Epidermal melanocyte (primary cell): Measurements from ENCODE around the gene NSUN6.

ENCODE experiments used
- DNase-seq: peaks from one replicate; pipeline ENCODE4 v3.0.0; 2011; ENCODE audit warnings: low spot score; ENCODE audit not compliant: insufficient read length

The NSUN6 gene

GRCh38 chr10:18651324-18652007 is at the start of gene NSUN6:
TSS of gene NSUN6 (minus strand) at chr10:18651587. CDS start at chr10:18651203, 384 bp downstream.
- peak; percentile 83 for DNase-seq

GRCh38 chr10:18699849-18700840 is 48.8 kb upstream of the NSUN6 start:
- DNase-seq, result no peak

- no peak for DNase-seq
These were observed 39.2 kb upstream of the NSUN6 start for GRCh38 chr10:18690541-18690940.

- DNase-seq, result no peak
These were observed 38.1 kb upstream of the NSUN6 start for GRCh38 chr10:18689498-18689897.

- DNase-seq, result no peak
These were observed 36.3 kb upstream of the NSUN6 start for GRCh38 chr10:18687706-18688105.

- DNase-seq, result no peak
These were observed 35.8 kb upstream of the NSUN6 start for GRCh38 chr10:18687195-18687594.

GRCh38 chr10:18685555-18685954 is 34.2 kb upstream of the NSUN6 start:
- DNase-seq, result no peak

GRCh38 chr10:18684953-18685352 is 33.6 kb upstream of the NSUN6 start:
- DNase-seq, result no peak

GRCh38 chr10:18684416-18684815 is 33.0 kb upstream of the NSUN6 start:
- DNase-seq, result no peak

- no peak for DNase-seq
These were observed 32.0 kb upstream of the NSUN6 start for GRCh38 chr10:18683427-18683826.

- no peak for DNase-seq
These were observed 30.6 kb upstream of the NSUN6 start for GRCh38 chr10:18681971-18682411.

GRCh38 chr10:18681366-18681765 is 30.0 kb upstream of the NSUN6 start:
- no peak for DNase-seq

- DNase-seq, result no peak
These were observed 29.4 kb upstream of the NSUN6 start for GRCh38 chr10:18680754-18681153.

GRCh38 chr10:18675086-18675801 is 23.9 kb upstream of the NSUN6 start:
- DNase-seq, result no peak

GRCh38 chr10:18668026-18668425 is 16.6 kb upstream of the NSUN6 start:
- DNase-seq, result no peak

GRCh38 chr10:18666810-18667209 is 15.4 kb upstream of the NSUN6 start:
- DNase-seq, result no peak

GRCh38 chr10:18665815-18666558 is 14.6 kb upstream of the NSUN6 start:
- DNase-seq, result no peak

GRCh38 chr10:18664841-18665478 is 13.6 kb upstream of the NSUN6 start:
- DNase-seq, result no peak

GRCh38 chr10:18660816-18661431 is 9.5 kb upstream of the NSUN6 start:
- DNase-seq, result no peak
